Naive B cell (primary cell): ENCODE results near the gene NHSL2. TPM values are rescaled to one million over a fixed set of nuclear protein-coding genes. Genes with fewer than 3 reads are reported as not detected.

Experiments
- ATAC-seq, 2 donors: fragments of 150-1000 bp; cut with Tn5 transposase; 2 replicates each; pipeline ENCODE4 v1.10.0; 2021; ENCODE audit warnings: low read depth in 2 of 2, mild to moderate bottlenecking in 2 of 2, moderate library complexity in 2 of 2
- DNase-seq: peaks from one replicate; pipeline ENCODE4 v3.0.0; 2022
- H3K27ac Mint-ChIP-seq, 6 donors: one replicate each; pipeline ENCODE4 v1.8.0; 2020 to 2022; ENCODE audit warnings: mild to moderate bottlenecking in 6 of 6, mixed read lengths in 6 of 6, moderate library complexity in 5 of 6, inconsistent platforms in 2 of 6
- H3K27me3 Mint-ChIP-seq, 3 donors: one replicate each; pipeline ENCODE4 v1.8.0; 2021 to 2022; ENCODE audit warnings: mixed read lengths in 3 of 3, mild to moderate bottlenecking in 1 of 3
- H3K36me3 Mint-ChIP-seq, 2 donors: one replicate each; pipeline ENCODE4 v1.8.0; 2020 to 2022; ENCODE audit warnings: mixed read lengths in 2 of 2, inconsistent platforms in 1 of 2, mild to moderate bottlenecking in 1 of 2
- H3K4me1 Mint-ChIP-seq, 3 donors: one replicate each; pipeline ENCODE4 v1.8.0; 2020 to 2022; ENCODE audit warnings: mixed read lengths in 3 of 3, inconsistent platforms in 1 of 3, mild to moderate bottlenecking in 1 of 3, moderate library complexity in 1 of 3
- H3K4me3 Mint-ChIP-seq, 8 donors: one replicate each; pipeline ENCODE4 v1.8.0; 2020 to 2022; ENCODE audit warnings: mild to moderate bottlenecking in 8 of 8, mixed read lengths in 8 of 8, moderate library complexity in 8 of 8, inconsistent platforms in 2 of 8
- H3K9me3 Mint-ChIP-seq, 7 donors: one replicate each; pipeline ENCODE4 v1.8.0; 2020 to 2022; ENCODE audit warnings: mixed read lengths in 7 of 7, mild to moderate bottlenecking in 5 of 7, inconsistent platforms in 2 of 7, moderate library complexity in 1 of 7
- polyA plus RNA-seq, 6 donors: library from polyadenylated mRNA; unstranded; fragments of 300-500 nt; fragmentation: Illumina TruSeq; gene quantifications; one replicate each; pipeline ENCODE4 v1.2.3, GENCODE V29; 2021; ENCODE audit warnings: low read depth in 6 of 6

The NHSL2 gene
- polyA plus RNA-seq, 6 donors from 2014 or later: 0.25 to 0.48 (median 0.30) TPM; not detected in 2

DNA sequence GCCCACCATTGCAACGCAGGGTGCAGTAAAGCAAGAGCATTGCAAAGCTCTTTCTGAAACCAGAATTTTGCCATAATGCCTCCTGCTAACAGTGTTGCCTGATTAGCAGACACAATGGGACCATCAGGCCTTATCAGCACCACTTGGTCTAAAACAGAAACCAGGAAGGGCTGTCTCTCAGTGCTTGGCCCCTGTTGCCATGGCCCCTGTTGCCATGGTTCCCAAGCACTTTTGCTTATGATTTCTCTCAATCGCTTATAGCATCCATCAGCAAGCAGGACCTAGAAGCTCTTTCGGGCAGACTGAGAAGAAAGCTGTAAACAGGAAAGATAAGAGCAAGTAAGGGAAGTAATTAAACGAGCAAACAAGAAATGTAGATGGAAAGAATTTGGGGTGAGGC lies 184.2 kb downstream of the NHSL2 start:
- Mint-ChIP-seq H3K27me3 (peaks cover 0 to 15% (median 4%) of the 10 kb centered on the region in 3 donors), H3K9me3 (no peaks in the 10 kb centered on the region), H3K4me3 (peak overlapping the region in 5 of 8 donors; percentile 3 to 69 (median 29)), H3K27ac (peak overlapping the region; percentile 8 to 96 (median 66)), H3K36me3 (no peaks in the 10 kb centered on the region), H3K4me1 (peaks cover 15 to 28% (median 16%) of the 10 kb centered on the region in 3 donors)
- peak; percentile 80 for DNase-seq
- ATAC-seq: peak; percentile 93 to 96

GRCh38 chrX:72095370-72095769 lies 184.7 kb downstream of the NHSL2 start:
- peak overlapping the region in 4 of 8 donors; percentile 9 to 64 (median 39) for H3K4me3 Mint-ChIP-seq
- DNase-seq: no peak
- no peak for ATAC-seq
- H3K36me3 Mint-ChIP-seq: no peaks in the 10 kb centered on the region
- H3K27me3 Mint-ChIP-seq: peaks cover 0 to 15% (median 4%) of the 10 kb centered on the region in 3 donors
- no peaks in the 10 kb centered on the region for H3K9me3 Mint-ChIP-seq
- peaks cover 16 to 33% (median 19%) of the 10 kb centered on the region in 3 donors for H3K4me1 Mint-ChIP-seq
- H3K27ac Mint-ChIP-seq: peak overlapping the region in 5 of 6 donors; percentile 26 to 96 (median 69)

DNA sequence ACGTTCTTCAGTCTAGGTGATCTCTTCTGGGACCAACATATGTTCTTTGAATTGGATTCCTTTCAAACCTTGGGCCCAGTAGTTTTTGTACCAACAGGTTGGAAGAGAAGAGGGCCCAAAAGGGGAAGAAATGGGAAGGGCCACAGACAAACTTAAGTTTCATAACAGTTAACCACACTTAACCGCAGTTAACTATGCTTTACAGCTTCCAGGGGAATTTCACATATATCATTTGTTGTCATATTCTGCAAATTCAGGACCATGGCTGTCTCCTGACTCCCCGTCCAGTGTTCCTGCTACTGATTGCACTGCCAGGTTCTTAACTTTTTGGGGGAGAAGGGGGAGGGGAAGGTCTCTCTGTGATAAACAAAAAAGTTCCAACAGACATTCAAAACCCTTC lies 186.5 kb downstream of the NHSL2 start:
- DNase-seq: no peak
- H3K27me3 Mint-ChIP-seq: peaks cover 0 to 15% (median 4%) of the 10 kb centered on the region in 3 donors

DNA sequence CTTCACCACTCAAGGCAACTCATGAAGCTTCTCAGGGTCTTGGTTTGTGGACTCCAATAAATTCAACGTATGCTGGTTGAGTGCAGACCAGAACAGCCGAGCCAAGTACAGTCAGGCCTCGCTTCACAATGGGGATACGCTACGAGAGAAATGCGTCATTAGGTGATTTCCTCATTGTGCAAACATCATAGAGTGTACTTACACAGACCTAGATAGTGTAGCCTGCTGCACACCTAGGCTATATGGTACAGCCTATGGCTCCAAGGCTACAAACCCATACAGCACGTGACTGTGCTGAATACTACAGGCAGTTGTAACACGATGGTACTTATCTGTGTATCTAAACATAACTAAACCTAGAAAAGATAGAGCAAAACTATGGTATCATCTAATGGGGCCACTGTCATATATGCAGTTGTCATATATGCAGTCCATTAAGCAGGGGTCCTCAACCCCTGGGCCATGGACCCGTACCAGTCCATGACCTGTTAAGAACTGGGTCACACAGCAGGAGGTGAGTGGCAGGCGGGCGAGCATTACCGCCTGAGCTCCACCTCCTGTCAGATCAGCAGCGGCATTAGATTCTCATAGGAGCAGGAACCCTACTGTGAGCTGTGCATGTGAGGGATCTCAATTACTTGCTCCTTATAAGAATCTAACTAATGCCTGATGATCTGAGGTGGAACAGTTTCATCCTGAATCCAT lies 189.6 kb downstream of the NHSL2 start:
- H3K9me3 Mint-ChIP-seq: no peaks in the 10 kb centered on the region
- H3K4me1 Mint-ChIP-seq: peaks cover 26 to 43% (median 30%) of the 10 kb centered on the region in 3 donors
- peaks cover 0 to 12% (median 8%) of the 10 kb centered on the region in 3 donors for H3K27me3 Mint-ChIP-seq
- no peaks in the 10 kb centered on the region for H3K36me3 Mint-ChIP-seq
- H3K27ac Mint-ChIP-seq: peak overlapping the region; percentile 86 to 99 (median 96)
- peak overlapping the region in 6 of 8 donors; percentile 39 to 86 (median 64) for H3K4me3 Mint-ChIP-seq
- DNase-seq (peak; percentile 45), ATAC-seq (peak; percentile 46 to 54)

More for the DNA sequence above, 186.5 kb downstream of the NHSL2 start:
- H3K4me1 Mint-ChIP-seq: peaks cover 29 to 50% (median 33%) of the 10 kb centered on the region in 3 donors
- H3K9me3 Mint-ChIP-seq: no peaks in the 10 kb centered on the region
- H3K4me3 Mint-ChIP-seq: peak overlapping the region in 2 of 8 donors; percentile 43 to 47
- H3K27ac Mint-ChIP-seq: peak overlapping the region in 4 of 6 donors; percentile 49 to 69 (median 66)
- H3K36me3 Mint-ChIP-seq: no peaks in the 10 kb centered on the region
- ATAC-seq: no peak

GRCh38 chrX:72100824-72101351 lies 190.2 kb downstream of the NHSL2 start:
- H3K9me3 Mint-ChIP-seq: no peaks in the 10 kb centered on the region
- ATAC-seq: peak; percentile 79 to 81
- H3K4me3 Mint-ChIP-seq: peak overlapping the region; percentile 39 to 86 (median 79)
- H3K4me1 Mint-ChIP-seq: peaks cover 23 to 42% (median 29%) of the 10 kb centered on the region in 3 donors
- H3K27ac Mint-ChIP-seq: peak overlapping the region; percentile 86 to 99 (median 96)
- no peaks in the 10 kb centered on the region for H3K36me3 Mint-ChIP-seq
- DNase-seq: peak; percentile 80
- H3K27me3 Mint-ChIP-seq: peaks cover 0 to 12% (median 8%) of the 10 kb centered on the region in 3 donors

GRCh38 chrX:72101597-72102037 lies 191.0 kb downstream of the NHSL2 start:
- H3K36me3 Mint-ChIP-seq: no peaks in the 10 kb centered on the region
- DNase-seq (no peak), ATAC-seq (no peak)
- H3K9me3 Mint-ChIP-seq: no peaks in the 10 kb centered on the region
- peaks cover 0 to 12% (median 8%) of the 10 kb centered on the region in 3 donors for H3K27me3 Mint-ChIP-seq
- peak overlapping the region in 6 of 8 donors; percentile 3 to 86 (median 72) for H3K4me3 Mint-ChIP-seq
- peaks cover 23 to 42% (median 29%) of the 10 kb centered on the region in 3 donors for H3K4me1 Mint-ChIP-seq
- H3K27ac Mint-ChIP-seq: peak overlapping the region in 5 of 6 donors; percentile 21 to 98 (median 88)

DNA sequence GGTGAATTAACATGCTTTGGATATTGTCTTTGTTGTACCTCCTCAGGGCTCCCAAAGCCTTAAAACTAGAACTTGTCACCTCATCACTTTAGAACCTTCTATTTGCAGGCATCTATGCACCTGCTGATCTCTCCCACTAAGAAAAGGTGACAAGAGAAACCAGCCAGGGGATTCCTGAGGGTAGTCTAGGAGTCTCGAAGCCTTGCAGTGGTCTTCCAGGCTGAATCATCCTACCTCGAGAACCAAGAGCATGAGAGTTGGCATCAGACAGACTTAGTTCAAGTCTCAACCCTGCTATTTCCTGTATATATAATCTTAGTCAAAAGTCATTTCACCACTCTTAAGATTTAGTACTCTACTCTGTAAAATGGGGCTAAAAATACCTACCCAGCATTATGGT lies 191.5 kb downstream of the NHSL2 start:
- no peaks in the 10 kb centered on the region for H3K36me3 Mint-ChIP-seq
- peaks cover 0 to 12% (median 8%) of the 10 kb centered on the region in 3 donors for H3K27me3 Mint-ChIP-seq
- peak overlapping the region in 4 of 6 donors; percentile 53 to 88 (median 84) for H3K27ac Mint-ChIP-seq
- no peak for ATAC-seq
- H3K4me3 Mint-ChIP-seq: peak overlapping the region in 4 of 8 donors; percentile 3 to 86 (median 72)
- peaks cover 23 to 38% (median 26%) of the 10 kb centered on the region in 3 donors for H3K4me1 Mint-ChIP-seq
- H3K9me3 Mint-ChIP-seq: no peaks in the 10 kb centered on the region
- DNase-seq: no peak

- H3K4me1 Mint-ChIP-seq: peaks cover 19 to 32% (median 22%) of the 10 kb centered on the region in 3 donors
- no peak overlapping the region for H3K4me3 Mint-ChIP-seq
- peaks cover 6 to 13% (median 12%) of the 10 kb centered on the region in 3 donors for H3K27me3 Mint-ChIP-seq
- no peak overlapping the region for H3K27ac Mint-ChIP-seq
- no peaks in the 10 kb centered on the region for H3K36me3 Mint-ChIP-seq
- no peak for DNase-seq
- H3K9me3 Mint-ChIP-seq: no peaks in the 10 kb centered on the region
- no peak for ATAC-seq
Measured at GRCh38 chrX:72102760-72103159, 192.1 kb downstream of the NHSL2 start.

GRCh38 chrX:72105436-72105835 lies 194.8 kb downstream of the NHSL2 start:
- Mint-ChIP-seq H3K4me3 (no peak overlapping the region), H3K4me1 (peaks cover 15 to 24% (median 15%) of the 10 kb centered on the region in 3 donors), H3K36me3 (no peaks in the 10 kb centered on the region), H3K9me3 (no peaks in the 10 kb centered on the region), H3K27me3 (peaks cover 12 to 19% (median 14%) of the 10 kb centered on the region in 3 donors), H3K27ac (peak overlapping the region in 3 of 6 donors; percentile 41 to 81 (median 46))
- DNase-seq: no peak
- peak; percentile 23 to 32 for ATAC-seq

DNA sequence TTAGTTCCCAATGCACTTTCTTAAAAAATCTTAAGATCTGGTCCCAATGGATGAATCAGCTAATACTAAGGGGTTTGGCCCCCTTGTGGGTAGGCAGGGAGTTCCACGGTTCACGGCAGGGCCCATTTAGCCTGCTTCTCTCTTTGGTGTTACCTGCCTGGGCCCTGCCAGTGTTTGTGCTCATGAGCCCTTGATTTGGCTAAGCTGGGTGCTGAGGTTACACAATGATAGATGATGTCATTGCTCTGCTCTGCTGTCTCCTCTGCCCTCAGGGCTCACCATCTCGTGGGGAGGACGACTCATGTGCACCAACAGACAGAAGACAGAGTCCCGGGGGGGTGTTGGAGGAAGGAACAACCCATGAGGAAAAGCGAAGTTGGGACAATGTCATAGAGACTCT lies 196.7 kb downstream of the NHSL2 start:
- Mint-ChIP-seq H3K9me3 (peaks cover 0 to 2% (median 0%) of the 10 kb centered on the region in 7 donors), H3K4me3 (no peak overlapping the region), H3K4me1 (peaks cover 0 to 5% (median 0%) of the 10 kb centered on the region in 3 donors), H3K36me3 (no peaks in the 10 kb centered on the region), H3K27ac (peak overlapping the region in 3 of 6 donors; percentile 16 to 85 (median 71)), H3K27me3 (peaks cover 14 to 20% (median 19%) of the 10 kb centered on the region in 3 donors)
- no peak for DNase-seq
- ATAC-seq: no peak

- Mint-ChIP-seq H3K27me3 (peaks cover 14 to 21% (median 19%) of the 10 kb centered on the region in 3 donors), H3K4me3 (no peak overlapping the region), H3K27ac (no peak overlapping the region), H3K4me1 (peaks cover 0 to 5% (median 0%) of the 10 kb centered on the region in 3 donors), H3K9me3 (peaks cover 0 to 2% (median 0%) of the 10 kb centered on the region in 7 donors), H3K36me3 (no peaks in the 10 kb centered on the region)
- DNase-seq: no peak
- ATAC-seq: no peak
Measured at GRCh38 chrX:72107841-72108595, 197.4 kb downstream of the NHSL2 start.

GRCh38 chrX:72108666-72109065 lies 198.0 kb downstream of the NHSL2 start:
- no peaks in the 10 kb centered on the region for H3K36me3 Mint-ChIP-seq
- H3K4me1 Mint-ChIP-seq: peaks cover 0 to 5% (median 0%) of the 10 kb centered on the region in 3 donors
- peaks cover 0 to 2% (median 0%) of the 10 kb centered on the region in 7 donors for H3K9me3 Mint-ChIP-seq
- H3K27ac Mint-ChIP-seq: peak overlapping the region in 1 of 6 donors; percentile 44
- H3K4me3 Mint-ChIP-seq: peak overlapping the region in 1 of 8 donors; percentile 25
- peaks cover 14 to 22% (median 21%) of the 10 kb centered on the region in 3 donors for H3K27me3 Mint-ChIP-seq
- DNase-seq (no peak), ATAC-seq (no peak)
